Cortex of kidney (tissue), 1 donor: ENCODE results near the gene CDH26.

Experiments
- DNase-seq: peaks from one replicate; lab custom pipeline; 2025; lab: John Stamatoyannopoulos, UW

Gene CDH26

GRCh38 chr20:60063048-60063451, 104.8 kb downstream of the CDH26 start:
- no peak for DNase-seq

DNA sequence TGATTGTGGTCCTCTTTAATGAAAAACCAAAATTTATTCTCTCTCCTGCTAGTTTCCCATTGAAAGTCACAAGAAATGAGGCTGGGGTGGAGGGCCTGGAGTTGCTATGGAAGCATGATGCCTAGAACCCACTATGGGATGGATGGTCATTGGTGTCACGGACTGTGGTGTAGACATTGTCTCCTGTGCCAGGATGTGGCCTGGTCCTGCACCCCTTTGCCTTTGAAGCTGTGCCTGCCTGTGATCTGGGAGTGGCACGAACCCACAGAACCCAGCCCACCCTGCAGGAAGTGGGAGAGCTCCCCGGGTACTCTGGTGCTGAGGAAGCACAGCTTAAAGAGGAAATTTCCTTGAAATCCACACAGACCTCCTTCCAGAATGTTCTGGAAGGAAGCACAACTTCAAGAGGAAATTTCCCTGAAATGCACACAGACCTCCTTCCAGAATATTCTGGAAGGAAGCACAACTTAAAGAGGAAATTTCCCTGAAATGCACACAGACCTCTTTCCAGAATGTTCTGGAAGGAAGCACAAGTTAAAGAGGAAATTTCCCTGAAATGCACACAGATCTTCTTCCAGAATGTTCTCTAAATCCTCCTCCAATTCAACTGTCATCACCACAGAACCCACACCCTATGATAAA, 105.6 kb downstream of the CDH26 start:
- DNase-seq = no peak
